ENCODE results near the gene MB.

MB gene

GRCh38 chr22:35615156-35615555, 2.0 kb downstream of the MB start:
- no peak for DNase-seq (ENCODE audit: low read depth in 2 of 2)

DNA sequence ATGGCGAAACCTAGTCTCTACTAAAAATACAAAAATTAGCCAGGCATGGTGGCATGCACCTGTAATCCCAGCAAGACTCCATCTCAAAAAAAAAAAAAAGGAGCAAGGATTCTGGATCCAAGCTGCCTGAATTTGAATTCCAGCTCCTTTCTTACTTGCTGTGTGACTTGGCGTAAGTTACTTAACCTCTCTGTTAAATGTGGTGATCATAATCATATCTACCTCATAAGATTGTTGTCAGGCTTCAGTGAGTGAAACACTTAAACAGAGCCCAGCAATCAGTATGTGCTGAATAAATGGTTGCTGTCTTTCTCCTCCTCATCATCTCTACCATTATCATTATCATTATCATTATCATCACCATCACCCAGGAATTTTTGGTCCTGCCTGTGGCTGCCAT, 2.7 kb downstream of the MB start:
- DNase-seq (ENCODE audit: low read depth in 2 of 2) = no peak

DNA sequence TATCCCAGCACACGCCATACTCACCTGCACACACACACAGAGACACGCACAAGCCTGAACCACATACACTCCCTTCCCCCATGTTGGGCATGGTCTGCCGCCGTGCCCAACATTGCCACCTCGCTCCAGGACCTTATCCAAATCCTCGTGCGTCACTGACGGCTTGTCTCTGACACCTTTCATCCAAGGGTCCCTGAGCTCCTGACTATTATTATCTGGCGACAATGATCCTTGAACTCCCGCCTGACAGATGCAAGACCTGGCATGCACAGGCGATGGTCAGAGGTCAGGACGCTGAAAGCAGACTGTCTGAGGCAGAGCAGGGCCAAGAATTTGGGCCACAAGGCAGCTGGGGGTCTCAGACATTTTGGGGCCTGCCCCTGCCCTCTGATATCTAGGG, 4.2 kb downstream of the MB start:
- DNase-seq (ENCODE audit: low read depth in 2 of 2) = no peak

- DNase-seq (ENCODE audit: low read depth in 2 of 2) = no peak
Observed at GRCh38 chr22:35611891-35612576, 5.1 kb downstream of the MB start.

- no peak for DNase-seq (ENCODE audit: low read depth in 2 of 2)
Observed at GRCh38 chr22:35611200-35611890, 5.8 kb downstream of the MB start.

DNA sequence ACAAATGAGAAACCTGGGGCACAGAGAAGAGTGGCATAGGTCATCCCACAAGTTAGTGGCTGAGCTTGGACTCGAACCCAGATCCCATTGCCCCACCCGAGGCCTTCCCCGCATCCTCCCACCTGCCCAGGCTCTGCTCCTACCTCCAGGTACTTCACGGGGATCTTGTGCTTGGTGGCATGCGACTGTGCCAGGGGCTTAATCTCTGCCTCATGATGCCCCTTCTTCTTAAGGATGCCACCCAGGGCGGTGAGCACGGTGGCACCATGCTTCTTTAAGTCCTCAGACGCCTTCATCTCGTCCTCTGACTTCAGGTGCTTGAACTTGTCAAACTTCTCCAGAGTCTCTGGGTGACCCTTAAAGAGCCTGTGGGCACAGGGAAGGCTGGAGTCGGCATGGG, 6.4 kb downstream of the MB start:
- no peak for DNase-seq (ENCODE audit: low read depth in 2 of 2)

- DNase-seq (ENCODE audit: low read depth in 2 of 2) = no peak
Observed at GRCh38 chr22:35609761-35610160, 7.4 kb downstream of the MB start.

DNA sequence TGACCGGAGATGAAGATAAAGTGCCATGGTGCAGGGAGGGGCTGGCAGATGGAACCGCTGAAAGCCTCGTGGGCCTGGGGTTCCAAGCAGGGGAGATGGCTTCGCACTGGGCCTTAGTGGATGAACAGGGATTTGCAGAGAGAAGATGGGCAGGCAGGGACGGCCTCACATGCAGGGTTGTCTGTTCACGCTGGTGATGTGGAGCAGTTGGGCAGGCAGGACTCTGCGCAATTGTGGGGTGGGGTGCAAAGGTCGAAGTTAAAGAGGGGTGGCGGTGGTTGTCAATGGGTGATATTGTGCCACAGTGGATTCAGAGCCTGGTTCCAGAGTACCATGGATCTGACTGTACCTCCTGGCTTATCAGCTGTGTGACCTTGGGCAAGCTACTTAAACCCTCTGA, 7.9 kb downstream of the MB start:
- no peak for DNase-seq (ENCODE audit: low read depth in 2 of 2)

DNA sequence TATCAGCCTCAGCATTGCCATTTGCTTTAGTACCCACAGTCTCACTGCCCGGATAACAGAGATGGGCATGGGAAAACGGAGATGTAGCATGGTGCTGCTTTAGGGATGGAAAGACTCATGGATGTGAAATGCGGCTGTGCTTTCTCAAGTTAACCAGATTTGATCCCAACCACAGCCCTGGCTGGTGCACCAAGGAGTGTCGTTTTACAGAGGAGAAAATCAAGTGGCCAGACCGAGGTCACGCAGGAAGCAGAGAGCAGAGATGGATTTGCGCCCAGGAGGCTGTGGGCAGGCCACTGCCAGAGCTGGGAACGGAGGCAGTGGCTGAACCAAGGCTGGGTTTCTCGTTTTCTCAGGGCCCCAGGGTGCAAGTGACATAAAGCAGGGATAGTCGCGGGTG, 9.0 kb downstream of the MB start:
- no peak for DNase-seq (ENCODE audit: low read depth in 2 of 2)

- no peak for DNase-seq (ENCODE audit: low read depth in 2 of 2)
Observed at GRCh38 chr22:35606916-35607315, 10.2 kb downstream of the MB start.

DNA sequence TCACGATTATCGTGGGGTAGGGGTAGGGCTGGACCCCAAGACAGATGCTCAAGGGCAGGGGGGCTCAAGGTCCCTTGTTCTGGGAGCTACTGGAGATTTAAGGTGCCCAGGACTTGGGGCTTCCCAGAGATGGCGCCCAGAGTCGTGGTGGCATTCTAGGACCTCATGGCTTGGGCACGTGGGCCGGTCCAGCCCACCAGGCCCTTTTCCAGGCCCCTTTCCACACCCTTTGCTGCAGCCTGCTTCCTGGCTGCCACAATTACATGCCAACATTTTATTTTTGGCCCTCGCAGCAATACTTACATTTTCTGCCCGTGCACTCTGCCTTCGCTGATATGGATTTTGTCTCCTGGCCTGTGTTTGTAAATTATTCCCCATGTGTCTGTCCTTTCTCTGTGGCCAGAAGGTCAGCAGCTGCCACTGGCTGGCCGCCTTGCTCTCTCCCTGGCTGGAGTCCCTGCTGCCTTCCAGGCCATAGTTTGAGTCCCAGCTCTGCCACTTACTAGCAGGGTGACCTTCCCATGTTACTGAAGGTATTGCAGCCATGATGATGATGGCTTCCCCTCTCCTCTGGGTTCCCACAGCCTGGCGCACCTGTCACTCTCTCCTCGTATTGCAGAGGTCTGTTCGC, 11.2 kb downstream of the MB start:
- DNase-seq (ENCODE audit: low read depth in 2 of 2) = no peak

DNA sequence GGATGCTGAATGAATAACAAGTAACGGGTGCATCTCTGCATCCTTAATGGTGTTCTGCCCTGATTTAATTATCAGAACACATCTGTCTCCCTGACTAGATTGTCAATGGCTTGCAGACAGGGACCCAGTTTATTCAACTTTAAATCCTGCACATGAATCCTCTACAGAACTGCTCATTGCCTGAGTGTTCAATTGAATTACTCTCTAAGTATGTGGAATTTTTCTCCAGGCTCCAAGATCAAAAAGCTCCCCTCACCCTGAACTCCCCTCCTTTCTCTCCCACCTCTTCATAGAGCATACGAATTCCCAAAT, 11.8 kb downstream of the MB start:
- DNase-seq (ENCODE audit: low read depth in 2 of 2) = no peak

- peak; percentile 11 to 36 for DNase-seq (ENCODE audit: low read depth in 2 of 2)
Observed at GRCh38 chr22:35604621-35605368, 12.3 kb downstream of the MB start.

- no peak for DNase-seq (ENCODE audit: low read depth in 2 of 2)
Observed at GRCh38 chr22:35601743-35602615, 15.2 kb downstream of the MB start.

GRCh38 chr22:35601013-35601580, 16.0 kb downstream of the MB start:
- no peak for DNase-seq (ENCODE audit: low read depth in 2 of 2)

GRCh38 chr22:35600476-35600875, 16.7 kb downstream of the MB start:
- no peak for DNase-seq (ENCODE audit: low read depth in 2 of 2)

GRCh38 chr22:35599364-35599763, 17.8 kb downstream of the MB start:
- no peak for DNase-seq (ENCODE audit: low read depth in 2 of 2)

GRCh38 chr22:35598396-35598710, 18.8 kb downstream of the MB start:
- DNase-seq (ENCODE audit: low read depth in 2 of 2) = no peak

GRCh38 chr22:35597692-35598395, 19.3 kb downstream of the MB start:
- no peak for DNase-seq (ENCODE audit: low read depth in 2 of 2)

GRCh38 chr22:35596821-35597220, 20.3 kb downstream of the MB start:
- DNase-seq (ENCODE audit: low read depth in 2 of 2) = no peak

GRCh38 chr22:35594686-35595085, 22.4 kb downstream of the MB start:
- DNase-seq (ENCODE audit: low read depth in 2 of 2) = no peak
